ENCODE results near the gene TGM2.

Gene TGM2

DNA sequence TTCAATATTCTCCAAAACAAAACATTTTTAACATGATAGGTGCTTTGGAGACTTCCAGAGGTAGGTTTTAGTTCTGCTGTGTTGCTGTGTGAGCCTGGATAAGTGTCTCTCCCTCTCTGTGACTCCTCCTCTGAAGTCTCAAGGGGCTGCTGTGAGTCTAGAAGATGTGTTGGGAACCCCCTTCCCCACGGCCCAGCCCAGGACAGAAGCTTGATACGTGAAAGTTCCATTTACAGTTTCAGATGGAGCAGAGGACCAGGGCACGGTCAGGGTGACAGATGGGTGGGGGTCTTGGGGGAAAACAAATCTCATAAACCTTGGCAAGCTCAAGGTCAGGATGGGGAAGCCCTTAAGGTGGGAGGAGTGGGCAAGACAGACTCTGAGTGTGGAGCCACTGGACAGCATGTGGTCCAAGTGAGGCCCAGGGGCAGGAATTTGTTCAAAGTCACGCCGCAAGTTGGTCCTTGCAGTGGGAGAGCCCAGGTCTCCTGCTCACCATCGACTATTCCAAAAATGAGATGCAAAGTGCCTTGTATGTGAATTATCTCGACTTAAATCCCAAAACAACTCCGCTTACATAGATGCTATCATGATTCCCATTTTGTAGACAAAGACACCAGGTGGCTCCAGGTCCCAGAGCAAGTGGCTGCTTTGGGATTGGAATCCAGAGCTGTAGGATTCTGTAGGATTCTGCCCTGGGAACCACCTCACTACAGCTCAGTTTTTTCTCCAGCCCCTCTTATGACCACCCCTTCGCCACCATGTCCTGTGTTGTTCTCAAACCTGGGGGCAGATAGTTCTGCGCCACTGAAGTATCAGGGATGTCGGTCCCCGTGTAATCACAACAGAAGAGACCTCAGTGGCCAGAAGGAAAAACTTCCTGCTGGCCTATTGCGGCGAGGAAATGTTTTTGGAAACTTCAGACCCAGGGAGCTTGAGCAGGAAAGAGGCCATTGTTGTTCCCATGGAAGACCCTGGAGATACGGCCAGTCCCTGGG, 1.9 kb downstream of the TGM2 start:
- in situ Hi-C loops (cut with MboI; ENCODE audit: low sequenced_read_pairs) = no loop called here

- in situ Hi-C loops (cut with MboI; ENCODE audit: low sequenced_read_pairs) = no loop called here
Observed at GRCh38 chr20:38162149-38162548, 2.9 kb downstream of the TGM2 start.

- in situ Hi-C loops (cut with MboI; ENCODE audit: low sequenced_read_pairs) = no loop called here
Observed at GRCh38 chr20:38161412-38161774, 3.7 kb downstream of the TGM2 start.

DNA sequence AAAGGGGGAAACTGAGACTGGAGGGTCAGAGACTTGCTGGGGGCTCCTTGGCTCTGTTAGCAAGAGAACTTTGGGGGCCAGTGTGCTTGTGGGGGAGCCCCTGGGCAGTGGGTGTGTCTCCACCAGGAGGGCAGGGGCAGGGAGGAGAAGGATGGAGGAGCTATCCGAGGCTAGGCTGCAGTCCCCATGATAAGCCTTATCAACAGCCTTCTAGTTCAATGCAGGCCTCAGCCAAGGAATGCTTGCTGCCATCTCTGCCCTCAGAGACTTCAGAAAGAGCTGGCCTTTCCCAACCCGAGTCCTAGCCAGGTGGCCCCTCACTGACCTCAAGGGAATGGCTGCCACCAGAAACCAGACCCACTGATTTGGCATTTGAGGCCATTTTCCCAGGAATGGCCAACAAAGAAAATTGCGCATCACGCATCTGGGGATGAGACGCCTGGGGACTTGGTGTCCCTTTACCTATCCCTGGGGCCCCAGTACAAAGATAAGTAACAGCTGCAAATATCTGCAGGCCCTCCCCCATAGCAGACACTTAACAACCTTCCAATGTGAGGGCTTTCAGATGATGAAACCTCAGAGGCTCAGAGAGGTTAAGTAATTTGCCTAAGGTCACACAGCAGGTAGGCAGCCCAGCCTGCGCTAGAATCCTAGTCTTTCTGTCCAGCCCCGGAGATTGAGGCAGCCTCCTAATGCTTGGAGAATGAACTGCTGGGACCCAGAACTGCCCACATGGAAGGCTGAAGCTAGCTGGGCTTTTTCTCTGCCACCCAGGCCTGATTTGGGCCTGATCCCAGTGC, 4.9 kb downstream of the TGM2 start:
- in situ Hi-C loops (cut with MboI; ENCODE audit: low sequenced_read_pairs) = no loop called here

- in situ Hi-C loops (cut with MboI; ENCODE audit: low sequenced_read_pairs) = no loop called here
Observed at GRCh38 chr20:38159566-38159956, 5.5 kb downstream of the TGM2 start.

DNA sequence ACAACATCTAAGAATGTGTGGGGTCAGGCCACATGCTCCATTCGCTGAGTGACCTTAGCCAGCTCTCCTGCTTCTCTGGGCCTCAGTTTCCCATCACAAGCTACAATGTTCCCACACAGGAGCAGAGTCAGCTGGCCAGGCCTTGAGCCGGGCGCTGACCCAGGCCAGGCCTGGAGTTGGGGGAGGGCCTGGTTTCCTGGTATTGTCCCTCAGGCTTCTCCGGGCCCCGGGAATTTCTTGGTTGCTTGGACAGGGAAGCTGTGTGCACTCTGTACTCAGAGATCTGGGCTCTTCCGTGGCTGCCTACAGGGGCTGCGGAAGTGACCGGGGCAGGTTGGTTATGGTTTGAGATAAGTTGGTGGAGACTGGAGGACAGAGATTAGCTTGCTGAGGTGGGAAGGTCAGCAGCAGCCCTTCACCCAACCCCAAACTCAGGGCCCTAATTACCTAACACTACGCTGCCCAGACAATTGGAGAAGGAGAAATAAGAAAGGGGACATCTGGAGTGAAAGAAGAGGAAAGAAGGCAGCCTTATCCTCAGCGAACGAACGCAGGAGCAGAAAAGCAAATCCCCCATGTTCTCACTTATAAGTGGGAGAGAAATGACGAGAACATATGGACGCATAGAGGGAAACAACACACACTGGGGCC, 6.2 kb downstream of the TGM2 start:
- in situ Hi-C loops (cut with MboI; ENCODE audit: low sequenced_read_pairs) = no loop called here

- in situ Hi-C loops (cut with MboI; ENCODE audit: low sequenced_read_pairs) = no loop called here
Observed at GRCh38 chr20:38157635-38158495, 7.2 kb downstream of the TGM2 start.

- in situ Hi-C loops (cut with MboI; ENCODE audit: low sequenced_read_pairs) = no loop called here
Observed at GRCh38 chr20:38156888-38157634, 8.0 kb downstream of the TGM2 start.

- in situ Hi-C loops (cut with MboI; ENCODE audit: low sequenced_read_pairs) = no loop called here
Observed at GRCh38 chr20:38156280-38156679, 8.8 kb downstream of the TGM2 start.

GRCh38 chr20:38155811-38156210, 9.3 kb downstream of the TGM2 start:
- in situ Hi-C loops (cut with MboI; ENCODE audit: low sequenced_read_pairs) = no loop called here

DNA sequence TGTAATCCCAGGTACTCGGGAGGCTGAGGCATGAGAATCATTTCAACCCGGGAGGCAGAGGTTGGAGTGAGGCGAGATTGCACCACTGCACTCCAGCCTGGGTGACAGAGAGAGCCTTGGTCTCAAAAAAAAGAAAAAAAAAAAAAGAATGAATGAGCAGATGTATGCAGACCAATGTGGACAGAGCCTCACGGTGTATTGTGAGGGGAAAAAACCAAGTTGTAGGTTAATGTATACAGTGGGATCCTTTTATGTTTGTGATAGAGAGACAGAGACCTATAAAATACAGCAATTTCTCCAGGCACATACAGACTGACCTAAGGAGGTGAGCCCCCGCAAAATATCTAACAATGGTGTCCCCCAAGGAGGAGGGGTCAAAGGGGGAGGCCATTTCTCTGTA, 11.7 kb downstream of the TGM2 start:
- in situ Hi-C loops (cut with MboI; ENCODE audit: low sequenced_read_pairs) = no loop called here

DNA sequence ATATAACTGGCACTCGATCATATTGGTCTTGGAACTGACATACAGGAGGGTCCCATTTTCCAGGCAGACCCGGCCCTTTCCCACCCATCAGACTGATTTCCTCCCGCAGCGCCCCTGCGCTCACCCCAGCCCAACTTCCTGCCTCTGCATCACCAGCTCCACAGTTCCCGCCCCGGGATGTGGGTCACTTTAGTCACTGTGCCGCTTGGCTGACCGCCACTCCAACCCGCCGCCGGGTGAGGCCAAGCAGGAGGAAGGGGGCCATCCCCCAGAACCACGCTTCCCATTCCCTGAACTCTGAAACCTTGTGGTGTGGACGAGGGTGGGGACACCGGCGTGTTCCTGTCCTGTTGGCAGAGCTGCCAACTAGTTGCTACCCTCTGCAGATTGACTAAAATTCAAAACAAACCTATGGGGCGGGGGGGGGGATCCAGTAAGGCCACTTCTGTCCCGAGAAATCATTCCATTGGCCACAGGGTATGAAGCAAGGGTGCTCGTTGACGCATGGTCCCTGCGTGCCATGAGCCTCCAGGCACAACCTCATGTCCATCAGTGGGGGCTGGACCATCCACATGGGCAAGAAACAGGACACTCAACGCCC, 12.3 kb downstream of the TGM2 start:
- in situ Hi-C loops (cut with MboI; ENCODE audit: low sequenced_read_pairs) = no loop called here

GRCh38 chr20:38152175-38152620, 12.9 kb downstream of the TGM2 start:
- in situ Hi-C loops (cut with MboI; ENCODE audit: low sequenced_read_pairs) = no loop called here

DNA sequence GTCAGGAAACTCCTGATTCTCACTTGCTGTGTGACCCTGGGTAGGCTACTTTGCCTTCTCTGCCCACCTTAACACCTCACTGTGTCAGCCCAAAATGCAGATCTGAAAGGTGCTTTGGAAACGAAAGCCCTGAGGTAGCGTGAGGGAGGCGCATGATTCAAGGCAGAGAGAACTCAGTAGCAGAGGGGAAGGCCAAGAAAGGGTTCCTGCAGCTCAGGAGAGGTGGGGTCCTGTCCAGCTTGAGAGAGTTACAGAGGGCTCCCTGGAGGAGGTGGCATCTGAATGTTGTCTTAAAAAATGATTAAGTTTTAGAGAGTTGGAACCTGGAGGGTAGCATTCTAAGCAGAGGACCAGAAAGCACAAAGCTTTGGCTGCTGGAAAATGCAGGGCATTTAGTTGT, 13.6 kb downstream of the TGM2 start:
- in situ Hi-C loops (cut with MboI; ENCODE audit: low sequenced_read_pairs) = no loop called here

- in situ Hi-C loops (cut with MboI; ENCODE audit: low sequenced_read_pairs) = no loop called here
Observed at GRCh38 chr20:38150335-38151170, 14.5 kb downstream of the TGM2 start.

GRCh38 chr20:38148328-38149102, 16.6 kb downstream of the TGM2 start:
- in situ Hi-C loops (cut with MboI; ENCODE audit: low sequenced_read_pairs) = no loop called here

DNA sequence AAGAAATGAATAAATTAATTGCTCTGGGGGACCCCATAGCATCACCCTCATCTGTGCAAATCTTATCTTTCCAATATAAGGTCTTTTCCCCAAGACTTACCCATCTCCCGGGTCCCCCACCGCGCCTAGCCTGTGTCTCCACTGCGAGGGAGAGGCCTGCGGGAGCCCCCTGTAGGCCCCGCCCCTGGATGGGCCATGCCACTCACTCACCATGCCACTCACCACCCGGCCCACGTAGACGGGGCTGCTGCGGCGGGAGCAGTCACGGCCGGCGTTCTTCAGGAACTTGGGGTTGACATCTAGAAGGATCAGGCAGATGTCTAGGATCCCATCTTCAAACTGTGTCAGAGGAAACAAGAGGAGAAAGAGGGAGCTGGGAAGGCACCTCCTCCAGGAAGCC, 17.3 kb downstream of the TGM2 start:
- in situ Hi-C loops (cut with MboI; ENCODE audit: low sequenced_read_pairs) = no loop called here

GRCh38 chr20:38147163-38147562, 17.9 kb downstream of the TGM2 start:
- in situ Hi-C loops (cut with MboI; ENCODE audit: low sequenced_read_pairs) = no loop called here

All from HL-60/S4 (cell line).